K562 (cell line): ENCODE results near the gene EIF2S2. TPM values are rescaled to one million over a fixed set of nuclear protein-coding genes. Genes with fewer than 3 reads are reported as not detected.

Source experiments
- MTA2 ChIP-seq: fragments of 450-650 bp; IDR thresholded peaks from 2 replicates; pipeline ENCODE4 v1.6.1; 2016; ENCODE audit warnings: low read depth
- ZNF695 ChIP-seq: fragments of 450-650 bp; formaldehyde crosslinking; IDR thresholded peaks from 2 replicates; pipeline ENCODE4 v1.4.0; 2020; ENCODE audit warnings: mild to moderate bottlenecking, moderate library complexity
- polyA plus RNA-seq, 8 experiments: library from polyadenylated mRNA; depleted of rRNA in 4 of 8; stranded (reverse) in 5 of 8; unstranded in 3 of 8; fragments of >200 nt; fragmentation: Nextera tagmentation in 2 of 8; fragmentation: Illumina TruSeq in 1 of 8; extraction: Ambion mirVana in 2 of 8; extraction: Trizol in 1 of 8; gene quantifications; 2 replicates each; pipeline versions ENCODE4 v1.2.1 to v1.2.3, GENCODE V29; 2011 to 2014; ENCODE audit warnings: inconsistent platforms in 1 of 8, missing spikeins in 1 of 8
- total RNA-seq, 7 experiments: library from RNA; depleted of rRNA in 6 of 7; stranded (reverse); fragments of >200 nt in 6 of 7; fragmentation: Illumina TruSeq in 2 of 7; extraction: Trizol in 2 of 7; gene quantifications; 2 replicates each; pipeline versions ENCODE4 v1.2.1 to v1.2.3, GENCODE V29; 2011 to 2021; ENCODE audit warnings: low replicate concordance in 1 of 7
- TF ChIP-seq, protein P1 (sequence below): fragments of 200-600 bp; sonication (generic); IDR thresholded peaks from one replicate; pipeline ENCODE4 v1.6.1; 2012; ENCODE audit warnings: mild to moderate bottlenecking, low read depth, low read length, inconsistent platforms
- TF ChIP-seq, protein P2 (sequence below): sonication (generic); formaldehyde crosslinking; IDR thresholded peaks from 2 replicates; pipeline ENCODE4 v1.8.1; 2022; ENCODE audit warnings: missing genetic modification reagents
- TF ChIP-seq, protein P3 (sequence below): fragments of 450-650 bp; IDR thresholded peaks from 2 replicates; pipeline ENCODE4 v1.6.1; 2016; ENCODE audit warnings: mild to moderate bottlenecking
- TF ChIP-seq, protein P4 (sequence below): fragments of 250-450 bp; sonication (Bioruptor Pico); IDR thresholded peaks from 2 replicates; pipeline ENCODE4 v1.5.1; 2021; ENCODE audit warnings: mild to moderate bottlenecking
- TF ChIP-seq, protein P5 (sequence below): fragments of 450-650 bp; formaldehyde crosslinking; IDR thresholded peaks from 2 replicates; pipeline ENCODE4 v1.4.0; 2020; ENCODE audit warnings: mild to moderate bottlenecking, mixed read lengths

EIF2S2 gene
- total and polyA plus RNA-seq, 9 of the 15 experiments (the other 6 are each of a cell fraction or from before 2014, with no cell fraction given): 79.7 to 220 (median 154) TPM

DNA sequence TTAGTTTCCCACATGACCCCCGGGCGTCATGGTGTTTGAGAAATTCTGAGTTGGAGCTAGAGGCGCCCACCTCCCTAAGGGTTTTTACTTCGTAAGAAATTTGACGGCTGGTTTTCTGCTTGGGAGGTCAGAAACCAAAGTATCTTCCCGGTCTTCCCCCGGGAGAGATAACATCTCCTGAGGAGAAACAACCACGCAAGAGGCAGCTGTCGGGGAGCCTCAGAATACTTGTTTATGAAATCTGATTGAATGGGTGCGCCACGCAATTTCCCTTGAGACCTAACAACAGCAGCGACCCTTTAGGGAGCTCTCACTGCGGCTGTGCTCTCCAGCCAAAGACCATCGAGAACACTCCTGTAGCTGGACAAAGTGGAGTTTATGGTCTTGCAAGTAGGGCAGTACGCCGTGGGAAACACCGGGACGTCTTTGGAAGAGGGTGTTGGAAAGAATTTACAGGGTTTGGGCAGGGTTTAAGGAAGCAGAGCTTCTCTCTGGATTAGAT is 608 bp upstream of the EIF2S2 start (continued):
- TF ChIP-seq, protein P1, sequence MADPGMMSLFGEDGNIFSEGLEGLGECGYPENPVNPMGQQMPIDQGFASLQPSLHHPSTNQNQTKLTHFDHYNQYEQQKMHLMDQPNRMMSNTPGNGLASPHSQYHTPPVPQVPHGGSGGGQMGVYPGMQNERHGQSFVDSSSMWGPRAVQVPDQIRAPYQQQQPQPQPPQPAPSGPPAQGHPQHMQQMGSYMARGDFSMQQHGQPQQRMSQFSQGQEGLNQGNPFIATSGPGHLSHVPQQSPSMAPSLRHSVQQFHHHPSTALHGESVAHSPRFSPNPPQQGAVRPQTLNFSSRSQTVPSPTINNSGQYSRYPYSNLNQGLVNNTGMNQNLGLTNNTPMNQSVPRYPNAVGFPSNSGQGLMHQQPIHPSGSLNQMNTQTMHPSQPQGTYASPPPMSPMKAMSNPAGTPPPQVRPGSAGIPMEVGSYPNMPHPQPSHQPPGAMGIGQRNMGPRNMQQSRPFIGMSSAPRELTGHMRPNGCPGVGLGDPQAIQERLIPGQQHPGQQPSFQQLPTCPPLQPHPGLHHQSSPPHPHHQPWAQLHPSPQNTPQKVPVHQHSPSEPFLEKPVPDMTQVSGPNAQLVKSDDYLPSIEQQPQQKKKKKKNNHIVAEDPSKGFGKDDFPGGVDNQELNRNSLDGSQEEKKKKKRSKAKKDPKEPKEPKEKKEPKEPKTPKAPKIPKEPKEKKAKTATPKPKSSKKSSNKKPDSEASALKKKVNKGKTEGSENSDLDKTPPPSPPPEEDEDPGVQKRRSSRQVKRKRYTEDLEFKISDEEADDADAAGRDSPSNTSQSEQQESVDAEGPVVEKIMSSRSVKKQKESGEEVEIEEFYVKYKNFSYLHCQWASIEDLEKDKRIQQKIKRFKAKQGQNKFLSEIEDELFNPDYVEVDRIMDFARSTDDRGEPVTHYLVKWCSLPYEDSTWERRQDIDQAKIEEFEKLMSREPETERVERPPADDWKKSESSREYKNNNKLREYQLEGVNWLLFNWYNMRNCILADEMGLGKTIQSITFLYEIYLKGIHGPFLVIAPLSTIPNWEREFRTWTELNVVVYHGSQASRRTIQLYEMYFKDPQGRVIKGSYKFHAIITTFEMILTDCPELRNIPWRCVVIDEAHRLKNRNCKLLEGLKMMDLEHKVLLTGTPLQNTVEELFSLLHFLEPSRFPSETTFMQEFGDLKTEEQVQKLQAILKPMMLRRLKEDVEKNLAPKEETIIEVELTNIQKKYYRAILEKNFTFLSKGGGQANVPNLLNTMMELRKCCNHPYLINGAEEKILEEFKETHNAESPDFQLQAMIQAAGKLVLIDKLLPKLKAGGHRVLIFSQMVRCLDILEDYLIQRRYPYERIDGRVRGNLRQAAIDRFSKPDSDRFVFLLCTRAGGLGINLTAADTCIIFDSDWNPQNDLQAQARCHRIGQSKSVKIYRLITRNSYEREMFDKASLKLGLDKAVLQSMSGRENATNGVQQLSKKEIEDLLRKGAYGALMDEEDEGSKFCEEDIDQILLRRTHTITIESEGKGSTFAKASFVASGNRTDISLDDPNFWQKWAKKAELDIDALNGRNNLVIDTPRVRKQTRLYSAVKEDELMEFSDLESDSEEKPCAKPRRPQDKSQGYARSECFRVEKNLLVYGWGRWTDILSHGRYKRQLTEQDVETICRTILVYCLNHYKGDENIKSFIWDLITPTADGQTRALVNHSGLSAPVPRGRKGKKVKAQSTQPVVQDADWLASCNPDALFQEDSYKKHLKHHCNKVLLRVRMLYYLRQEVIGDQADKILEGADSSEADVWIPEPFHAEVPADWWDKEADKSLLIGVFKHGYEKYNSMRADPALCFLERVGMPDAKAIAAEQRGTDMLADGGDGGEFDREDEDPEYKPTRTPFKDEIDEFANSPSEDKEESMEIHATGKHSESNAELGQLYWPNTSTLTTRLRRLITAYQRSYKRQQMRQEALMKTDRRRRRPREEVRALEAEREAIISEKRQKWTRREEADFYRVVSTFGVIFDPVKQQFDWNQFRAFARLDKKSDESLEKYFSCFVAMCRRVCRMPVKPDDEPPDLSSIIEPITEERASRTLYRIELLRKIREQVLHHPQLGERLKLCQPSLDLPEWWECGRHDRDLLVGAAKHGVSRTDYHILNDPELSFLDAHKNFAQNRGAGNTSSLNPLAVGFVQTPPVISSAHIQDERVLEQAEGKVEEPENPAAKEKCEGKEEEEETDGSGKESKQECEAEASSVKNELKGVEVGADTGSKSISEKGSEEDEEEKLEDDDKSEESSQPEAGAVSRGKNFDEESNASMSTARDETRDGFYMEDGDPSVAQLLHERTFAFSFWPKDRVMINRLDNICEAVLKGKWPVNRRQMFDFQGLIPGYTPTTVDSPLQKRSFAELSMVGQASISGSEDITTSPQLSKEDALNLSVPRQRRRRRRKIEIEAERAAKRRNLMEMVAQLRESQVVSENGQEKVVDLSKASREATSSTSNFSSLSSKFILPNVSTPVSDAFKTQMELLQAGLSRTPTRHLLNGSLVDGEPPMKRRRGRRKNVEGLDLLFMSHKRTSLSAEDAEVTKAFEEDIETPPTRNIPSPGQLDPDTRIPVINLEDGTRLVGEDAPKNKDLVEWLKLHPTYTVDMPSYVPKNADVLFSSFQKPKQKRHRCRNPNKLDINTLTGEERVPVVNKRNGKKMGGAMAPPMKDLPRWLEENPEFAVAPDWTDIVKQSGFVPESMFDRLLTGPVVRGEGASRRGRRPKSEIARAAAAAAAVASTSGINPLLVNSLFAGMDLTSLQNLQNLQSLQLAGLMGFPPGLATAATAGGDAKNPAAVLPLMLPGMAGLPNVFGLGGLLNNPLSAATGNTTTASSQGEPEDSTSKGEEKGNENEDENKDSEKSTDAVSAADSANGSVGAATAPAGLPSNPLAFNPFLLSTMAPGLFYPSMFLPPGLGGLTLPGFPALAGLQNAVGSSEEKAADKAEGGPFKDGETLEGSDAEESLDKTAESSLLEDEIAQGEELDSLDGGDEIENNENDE: no peak
- TF ChIP-seq, protein P2, sequence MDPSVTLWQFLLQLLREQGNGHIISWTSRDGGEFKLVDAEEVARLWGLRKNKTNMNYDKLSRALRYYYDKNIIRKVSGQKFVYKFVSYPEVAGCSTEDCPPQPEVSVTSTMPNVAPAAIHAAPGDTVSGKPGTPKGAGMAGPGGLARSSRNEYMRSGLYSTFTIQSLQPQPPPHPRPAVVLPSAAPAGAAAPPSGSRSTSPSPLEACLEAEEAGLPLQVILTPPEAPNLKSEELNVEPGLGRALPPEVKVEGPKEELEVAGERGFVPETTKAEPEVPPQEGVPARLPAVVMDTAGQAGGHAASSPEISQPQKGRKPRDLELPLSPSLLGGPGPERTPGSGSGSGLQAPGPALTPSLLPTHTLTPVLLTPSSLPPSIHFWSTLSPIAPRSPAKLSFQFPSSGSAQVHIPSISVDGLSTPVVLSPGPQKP (CRISPR knock-in tag): no peak
- TF ChIP-seq, protein P3, sequence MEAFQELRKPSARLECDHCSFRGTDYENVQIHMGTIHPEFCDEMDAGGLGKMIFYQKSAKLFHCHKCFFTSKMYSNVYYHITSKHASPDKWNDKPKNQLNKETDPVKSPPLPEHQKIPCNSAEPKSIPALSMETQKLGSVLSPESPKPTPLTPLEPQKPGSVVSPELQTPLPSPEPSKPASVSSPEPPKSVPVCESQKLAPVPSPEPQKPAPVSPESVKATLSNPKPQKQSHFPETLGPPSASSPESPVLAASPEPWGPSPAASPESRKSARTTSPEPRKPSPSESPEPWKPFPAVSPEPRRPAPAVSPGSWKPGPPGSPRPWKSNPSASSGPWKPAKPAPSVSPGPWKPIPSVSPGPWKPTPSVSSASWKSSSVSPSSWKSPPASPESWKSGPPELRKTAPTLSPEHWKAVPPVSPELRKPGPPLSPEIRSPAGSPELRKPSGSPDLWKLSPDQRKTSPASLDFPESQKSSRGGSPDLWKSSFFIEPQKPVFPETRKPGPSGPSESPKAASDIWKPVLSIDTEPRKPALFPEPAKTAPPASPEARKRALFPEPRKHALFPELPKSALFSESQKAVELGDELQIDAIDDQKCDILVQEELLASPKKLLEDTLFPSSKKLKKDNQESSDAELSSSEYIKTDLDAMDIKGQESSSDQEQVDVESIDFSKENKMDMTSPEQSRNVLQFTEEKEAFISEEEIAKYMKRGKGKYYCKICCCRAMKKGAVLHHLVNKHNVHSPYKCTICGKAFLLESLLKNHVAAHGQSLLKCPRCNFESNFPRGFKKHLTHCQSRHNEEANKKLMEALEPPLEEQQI: no peak
- no peak for TF ChIP-seq MTA2
- TF ChIP-seq, protein P4, sequence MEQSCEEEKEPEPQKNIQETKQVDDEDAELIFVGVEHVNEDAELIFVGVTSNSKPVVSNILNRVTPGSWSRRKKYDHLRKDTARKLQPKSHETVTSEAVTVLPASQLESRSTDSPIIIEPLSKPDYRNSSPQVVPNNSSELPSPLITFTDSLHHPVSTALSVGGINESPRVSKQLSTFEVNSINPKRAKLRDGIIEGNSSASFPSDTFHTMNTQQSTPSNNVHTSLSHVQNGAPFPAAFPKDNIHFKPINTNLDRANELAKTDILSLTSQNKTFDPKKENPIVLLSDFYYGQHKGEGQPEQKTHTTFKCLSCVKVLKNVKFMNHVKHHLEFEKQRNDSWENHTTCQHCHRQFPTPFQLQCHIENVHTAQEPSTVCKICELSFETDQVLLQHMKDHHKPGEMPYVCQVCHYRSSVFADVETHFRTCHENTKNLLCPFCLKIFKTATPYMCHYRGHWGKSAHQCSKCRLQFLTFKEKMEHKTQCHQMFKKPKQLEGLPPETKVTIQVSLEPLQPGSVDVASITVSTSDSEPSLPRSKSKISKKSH (CRISPR knock-in tag): no peak
- no peak for TF ChIP-seq ZNF695
- TF ChIP-seq, protein P5, sequence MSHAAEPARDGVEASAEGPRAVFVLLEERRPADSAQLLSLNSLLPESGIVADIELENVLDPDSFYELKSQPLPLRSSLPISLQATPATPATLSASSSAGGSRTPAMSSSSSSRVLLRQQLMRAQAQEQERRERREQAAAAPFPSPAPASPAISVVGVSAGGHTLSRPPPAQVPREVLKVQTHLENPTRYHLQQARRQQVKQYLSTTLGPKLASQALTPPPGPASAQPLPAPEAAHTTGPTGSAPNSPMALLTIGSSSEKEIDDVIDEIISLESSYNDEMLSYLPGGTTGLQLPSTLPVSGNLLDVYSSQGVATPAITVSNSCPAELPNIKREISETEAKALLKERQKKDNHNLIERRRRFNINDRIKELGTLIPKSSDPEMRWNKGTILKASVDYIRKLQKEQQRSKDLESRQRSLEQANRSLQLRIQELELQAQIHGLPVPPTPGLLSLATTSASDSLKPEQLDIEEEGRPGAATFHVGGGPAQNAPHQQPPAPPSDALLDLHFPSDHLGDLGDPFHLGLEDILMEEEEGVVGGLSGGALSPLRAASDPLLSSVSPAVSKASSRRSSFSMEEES: no peak
